Measurements from ENCODE around the gene RASGRF2. TPM values are rescaled to one million over a fixed set of nuclear protein-coding genes. Genes with fewer than 3 reads are reported as not detected.

Gene RASGRF2
- total and polyA plus RNA-seq, 2 of the 8 experiments (the other 6 are each of a cell fraction or from before 2014, with no cell fraction given) = 2.6 to 29.5 TPM

GRCh38 chr5:81167078-81167477 lies 206.9 kb downstream of the RASGRF2 start (continued):
- TF ChIP-seq EGR1 (IDR thresholded peaks at IDR 0.05; ENCODE audit: borderline replicate concordance, low read depth, low read length) (no peak), TAF1 (IDR thresholded peaks at IDR 0.05; ENCODE audit: low read depth, low read length) (no peak)

All from H1 (cell line).